Hindlimb muscle (tissue), 1 donor: ENCODE data around the gene SYNJ2BP. TPM values are rescaled to one million over a fixed set of nuclear protein-coding genes. Genes with fewer than 3 reads are reported as not detected.
"Not testable (repeated sequence)": the region's sequence is repeated elsewhere in the genome, so short reads cannot be mapped to it uniquely, and the experiment has no call there.

Experiments
- DNase-seq: peaks from one replicate; pipeline ENCODE4 v3.0.0-alpha.2; 2013
- polyA plus RNA-seq: library from polyadenylated mRNA; unstranded; fragments of 120-200 nt; gene quantifications from one replicate; pipeline ENCODE4 v1.2.1, GENCODE V29; 2013; ENCODE audit not compliant: insufficient read length

Gene SYNJ2BP, protein sequence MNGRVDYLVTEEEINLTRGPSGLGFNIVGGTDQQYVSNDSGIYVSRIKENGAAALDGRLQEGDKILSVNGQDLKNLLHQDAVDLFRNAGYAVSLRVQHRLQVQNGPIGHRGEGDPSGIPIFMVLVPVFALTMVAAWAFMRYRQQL
- polyA plus RNA-seq, result 24.9 TPM

DNA sequence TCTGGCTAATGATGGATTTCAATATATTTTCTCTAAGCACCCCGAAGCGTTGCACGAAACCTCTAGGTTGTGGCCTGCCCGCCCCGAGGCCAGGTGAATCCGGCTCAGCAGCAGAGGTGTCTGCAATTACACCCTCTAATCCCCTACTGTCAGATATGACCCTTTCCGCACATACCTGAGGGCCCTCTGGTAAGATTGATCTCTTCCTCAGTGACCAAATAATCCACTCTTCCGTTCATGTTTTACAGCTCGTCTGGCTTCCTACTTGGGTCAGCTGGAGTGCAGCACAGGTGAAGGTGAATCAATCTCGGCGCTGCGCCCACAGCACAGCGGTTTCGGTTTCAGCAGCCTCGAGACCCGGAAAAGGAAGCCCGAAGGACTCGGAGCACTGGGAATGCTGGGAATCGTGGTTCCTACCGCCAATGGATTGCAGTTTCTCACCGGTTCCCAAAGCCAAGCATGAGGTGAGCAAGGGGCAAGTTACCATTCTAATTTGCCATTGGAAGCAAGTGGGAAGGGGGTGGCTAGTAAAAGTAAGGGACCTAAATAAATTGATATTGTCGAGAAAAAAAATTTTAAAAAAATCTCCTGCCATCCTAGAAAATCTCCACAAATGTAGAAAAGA lies at the start of gene SYNJ2BP:
TSS of gene SYNJ2BP (minus strand) at position 366 of the 625 bp plus-strand sequence. CDS start at position 239, 127 bp downstream.
- peak; percentile 68 for DNase-seq

DNA sequence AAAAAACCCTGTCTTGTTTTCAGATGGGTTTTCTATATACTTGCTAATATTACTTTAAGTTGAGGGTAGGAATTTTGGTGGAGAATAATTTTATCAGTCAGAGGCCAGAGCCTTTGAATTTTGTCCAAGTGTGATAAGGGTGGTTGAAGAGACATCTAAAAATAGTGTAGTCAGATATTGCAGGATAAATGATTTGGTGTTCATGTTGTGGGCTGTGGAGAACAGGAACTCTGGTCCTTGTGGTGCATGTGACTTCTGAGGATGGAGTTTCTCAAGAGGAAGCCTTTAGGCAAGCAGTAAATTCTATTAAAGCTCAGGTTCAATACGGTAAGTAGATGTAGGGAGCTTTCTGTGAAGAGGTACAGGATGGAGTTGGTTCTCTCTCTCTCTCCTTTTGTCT lies 37.8 kb upstream of the SYNJ2BP start:
- no peak for DNase-seq

- DNase-seq, result no peak
Measured at GRCh38 chr14:70451874-70452273, 35.0 kb upstream of the SYNJ2BP start, which contains the start of gene ADAM21. Gene ADAM21 (plus strand): TSS chr14:70452174. CDS start chr14:70457500, 5,326 bp downstream.

- DNase-seq, result no peak
Measured at GRCh38 chr14:70448633-70449340, 31.9 kb upstream of the SYNJ2BP start.

GRCh38 chr14:70442750-70443149 lies 25.9 kb upstream of the SYNJ2BP start:
- no peak for DNase-seq

DNA sequence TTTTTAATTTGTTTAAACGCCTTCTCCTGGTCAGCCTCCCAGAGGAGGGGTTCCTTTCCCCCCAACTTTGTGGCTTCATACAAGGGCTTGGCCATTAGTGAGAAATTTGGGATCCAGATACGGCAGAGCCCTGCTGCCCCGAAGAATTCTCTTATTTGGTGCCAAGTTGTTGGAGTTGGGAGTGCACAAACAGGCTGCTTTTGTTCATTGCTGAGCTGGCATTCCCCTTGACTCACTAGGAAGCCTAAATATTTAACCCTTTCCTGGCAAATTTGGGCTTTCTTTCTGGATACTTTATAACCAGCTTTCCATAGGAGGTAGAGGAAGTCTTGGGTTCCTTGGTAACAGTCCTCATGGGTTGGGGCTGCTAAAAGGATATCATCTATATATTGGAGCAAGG lies 24.8 kb upstream of the SYNJ2BP start:
- no peak for DNase-seq

DNA sequence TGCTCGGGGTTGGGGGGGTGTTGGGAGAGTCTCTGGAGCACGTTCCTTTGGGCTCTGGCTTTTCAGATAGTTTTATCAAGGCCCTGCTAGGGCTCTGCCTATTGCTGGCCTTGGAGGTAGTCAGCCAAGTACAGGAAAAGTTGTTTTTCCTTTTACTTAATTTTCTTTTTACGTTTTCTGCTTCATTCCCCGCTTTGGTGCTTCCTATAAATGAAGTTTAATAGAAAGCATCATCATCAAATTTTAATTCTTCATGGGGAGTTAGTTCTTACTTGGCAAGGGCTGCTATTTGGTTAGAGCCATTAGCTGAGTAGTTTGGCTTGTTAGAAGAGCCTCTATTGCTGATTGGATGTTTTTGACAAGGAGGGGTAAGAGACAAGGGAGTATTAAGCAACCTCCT lies 20.0 kb upstream of the SYNJ2BP start:
- no peak for DNase-seq

DNA sequence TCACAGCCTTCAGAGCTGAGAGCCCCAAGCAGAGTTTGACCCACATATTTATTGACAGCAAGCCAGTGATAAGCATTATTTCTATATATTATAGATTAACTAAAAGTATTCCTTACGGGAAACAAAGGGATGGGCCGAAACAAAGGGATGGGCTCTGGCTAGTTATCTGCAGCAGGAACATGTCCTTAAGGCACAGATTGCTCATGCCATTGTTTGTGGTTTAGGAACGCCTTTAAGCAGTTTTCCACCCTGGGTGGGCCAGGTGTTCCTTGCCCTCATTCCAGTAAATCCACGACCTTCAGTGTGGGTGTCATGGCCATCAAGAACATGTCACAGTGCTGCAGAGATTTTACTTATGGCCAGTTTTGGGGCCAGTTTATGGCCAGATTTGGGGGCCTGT lies 9.7 kb upstream of the SYNJ2BP start:
- DNase-seq, result not testable (repeated sequence)

DNA sequence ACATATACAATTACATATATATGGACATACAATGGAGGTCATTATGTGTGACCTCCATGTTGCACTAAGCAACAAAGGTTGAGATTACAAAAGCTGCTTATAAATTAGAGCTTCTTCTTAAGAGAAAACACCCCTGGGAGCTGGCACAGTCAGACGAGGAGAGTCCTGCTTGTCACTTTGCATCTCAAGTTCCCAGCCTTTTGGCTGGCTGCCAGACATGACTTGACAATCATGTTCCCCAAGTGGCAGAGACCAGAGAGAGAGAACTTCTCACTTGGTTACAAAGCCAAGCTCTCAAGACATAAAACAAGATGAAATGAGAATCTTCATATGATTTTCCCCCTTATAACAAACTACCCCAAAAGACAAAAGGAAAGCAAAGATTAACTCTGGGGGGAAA lies 8.5 kb upstream of the SYNJ2BP start:
- no peak for DNase-seq

- DNase-seq, result no peak
Measured at GRCh38 chr14:70422538-70422937, 5.6 kb upstream of the SYNJ2BP start.

- not testable (repeated sequence) for DNase-seq
Measured at GRCh38 chr14:70419270-70419931, 2.5 kb upstream of the SYNJ2BP start.

GRCh38 chr14:70416338-70416724 lies 559 bp downstream of the SYNJ2BP start:
- DNase-seq, result peak; percentile 19

DNA sequence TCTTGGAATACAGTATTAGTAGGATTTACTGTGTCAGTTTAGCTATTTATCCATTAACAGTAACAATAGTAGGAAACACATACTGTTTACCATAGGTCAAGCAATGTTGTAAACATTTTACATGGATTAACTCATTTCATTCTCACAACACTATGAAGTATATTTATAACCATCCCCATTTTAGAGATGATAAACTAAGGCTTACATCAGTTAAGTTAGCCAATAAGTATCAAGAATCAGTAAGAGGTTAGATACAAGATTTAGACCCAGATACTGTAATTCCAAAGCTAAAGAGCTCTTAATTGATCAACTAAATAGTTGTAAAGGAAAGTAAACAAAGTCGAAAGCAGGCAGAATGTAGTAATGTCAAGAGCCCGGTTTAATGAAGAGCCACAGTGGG lies 1.1 kb downstream of the SYNJ2BP start:
- DNase-seq, result no peak

- DNase-seq, result no peak
Measured at GRCh38 chr14:70407621-70408020, 9.3 kb downstream of the SYNJ2BP start.

GRCh38 chr14:70406216-70406615 lies 10.7 kb downstream of the SYNJ2BP start:
- not testable (repeated sequence) for DNase-seq

- not testable (repeated sequence) for DNase-seq
Measured at GRCh38 chr14:70403335-70403734, 13.6 kb downstream of the SYNJ2BP start.

GRCh38 chr14:70401643-70402042 lies 15.2 kb downstream of the SYNJ2BP start:
- no peak for DNase-seq

GRCh38 chr14:70398706-70399431 lies 18.0 kb downstream of the SYNJ2BP start:
- DNase-seq, result no peak

- DNase-seq, result no peak
Measured at GRCh38 chr14:70398280-70398679, 18.6 kb downstream of the SYNJ2BP start.

DNA sequence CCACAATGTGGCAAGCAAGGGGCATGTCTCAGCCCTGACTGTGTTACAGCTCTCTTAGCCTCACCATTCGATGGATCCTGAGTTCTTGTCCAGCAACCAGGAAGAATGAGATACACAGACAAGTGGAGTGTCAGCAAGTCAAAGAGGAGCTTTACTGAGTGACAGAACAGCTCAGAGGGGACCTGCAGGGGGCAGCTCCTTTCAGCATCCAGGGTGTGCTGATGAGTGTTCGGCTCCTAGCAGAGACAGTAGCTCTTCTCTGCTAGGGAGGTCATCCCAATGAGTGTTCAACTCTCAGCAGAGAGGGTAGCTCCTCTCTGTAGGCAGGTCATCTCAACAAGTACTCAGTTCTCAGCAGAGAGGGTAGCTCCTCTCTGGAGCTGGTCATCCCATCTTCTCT lies 19.1 kb downstream of the SYNJ2BP start:
- no peak for DNase-seq

DNA sequence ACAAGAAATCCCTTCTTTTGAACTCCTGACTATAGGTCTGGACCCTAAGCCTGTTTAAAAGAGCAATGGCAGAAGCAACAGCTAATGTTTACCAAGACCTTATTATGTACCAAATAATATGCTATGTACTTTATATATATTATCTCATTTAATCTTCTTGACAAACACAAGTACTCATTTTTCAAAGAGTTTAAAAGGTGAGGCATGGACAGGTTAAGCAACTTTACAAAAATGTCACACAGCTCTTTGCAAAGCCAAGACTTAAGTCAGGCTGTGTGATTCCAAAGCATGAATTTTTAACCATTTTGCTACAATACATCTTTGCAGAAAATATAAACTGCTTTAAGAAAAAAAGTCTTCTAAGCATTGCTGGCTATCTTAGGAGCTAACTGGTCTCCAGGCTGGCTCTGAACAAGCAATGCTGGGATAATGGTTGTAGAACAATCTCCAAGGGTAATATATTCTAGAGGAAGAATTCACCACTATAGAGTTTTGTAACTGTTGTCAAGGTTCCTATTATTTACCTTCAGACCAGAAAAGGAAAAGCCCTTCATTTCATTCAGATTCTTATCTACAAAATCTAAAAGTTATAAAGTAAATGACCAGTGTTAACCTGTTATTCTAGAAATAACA lies 22.1 kb downstream of the SYNJ2BP start:
- DNase-seq, result no peak

DNA sequence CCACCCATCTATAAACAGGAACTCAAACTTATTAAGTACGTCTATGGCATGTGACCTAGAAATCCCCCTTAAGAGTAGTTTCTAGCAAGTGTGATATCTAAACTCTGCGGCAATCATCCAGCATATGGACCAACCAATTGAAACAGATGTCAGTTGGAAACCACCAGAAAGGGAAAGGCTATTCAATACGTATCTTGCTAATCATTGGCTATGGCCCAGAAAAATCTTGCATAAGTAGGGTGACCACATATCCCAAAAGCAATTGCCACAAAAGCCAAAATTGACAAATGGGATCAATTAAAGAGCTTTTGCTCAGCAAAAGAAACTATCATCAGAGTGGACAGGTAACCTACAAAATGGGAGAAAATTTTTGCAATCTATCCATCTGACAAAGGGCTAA lies 24.2 kb downstream of the SYNJ2BP start:
- DNase-seq, result no peak
